Measurements from ENCODE around the gene SCN8A.
"Not testable (repeated sequence)": the region's sequence is repeated elsewhere in the genome, so short reads cannot be mapped to it uniquely, and the experiment has no call there.

SCN8A gene

DNA sequence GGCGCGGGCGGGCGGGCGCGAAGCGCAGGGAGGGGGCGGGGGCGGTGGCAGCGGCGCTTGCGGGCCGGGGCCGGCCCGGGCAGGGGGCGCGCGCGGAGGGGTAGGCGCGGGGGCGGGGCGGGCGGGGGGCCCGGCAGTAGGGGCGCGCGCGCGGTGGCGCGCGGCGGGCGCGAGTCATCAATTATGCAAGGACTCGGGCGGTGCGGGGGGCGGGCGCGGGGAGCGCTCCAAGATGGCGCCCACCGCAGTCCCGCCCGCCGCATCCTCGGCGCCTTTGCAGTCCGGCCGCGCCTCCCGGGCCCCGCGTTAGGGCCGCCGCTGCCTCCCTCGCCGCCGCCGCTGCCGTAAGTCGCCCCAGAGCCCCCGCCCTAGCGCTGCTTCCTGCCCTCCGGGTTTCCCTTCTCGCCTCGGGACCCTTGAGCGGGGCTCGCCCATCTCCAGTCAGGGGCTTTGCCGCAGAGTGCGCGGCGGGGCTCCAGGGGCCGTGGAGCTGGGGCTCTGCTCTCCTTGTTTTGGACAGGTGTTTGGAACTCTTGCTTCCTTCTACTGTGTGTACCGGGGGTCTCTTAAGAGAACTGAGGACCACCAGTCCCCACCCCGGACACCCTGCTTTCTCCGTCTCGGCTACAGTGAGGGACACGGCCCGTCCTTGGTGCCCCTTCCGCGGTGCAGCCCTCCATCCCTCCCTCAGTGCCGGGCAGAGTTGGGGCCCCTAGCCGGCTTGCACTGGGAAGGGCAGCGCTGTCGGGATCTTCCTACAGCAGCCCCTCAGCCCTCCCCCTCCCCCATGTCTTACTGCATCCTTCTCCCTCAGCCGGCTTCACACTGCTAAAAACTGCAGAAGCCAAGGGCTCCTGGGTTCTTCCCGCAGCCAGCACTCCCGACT lies at the start of gene SCN8A:
SCN8A (plus strand) TSS at position 218 of the 886 bp plus-strand sequence. CDS start 71,585 bp downstream, outside the sequence.
- DNase-seq (ENCODE audit: low read depth in 2 of 2) = peak; percentile 10 to 39

DNA sequence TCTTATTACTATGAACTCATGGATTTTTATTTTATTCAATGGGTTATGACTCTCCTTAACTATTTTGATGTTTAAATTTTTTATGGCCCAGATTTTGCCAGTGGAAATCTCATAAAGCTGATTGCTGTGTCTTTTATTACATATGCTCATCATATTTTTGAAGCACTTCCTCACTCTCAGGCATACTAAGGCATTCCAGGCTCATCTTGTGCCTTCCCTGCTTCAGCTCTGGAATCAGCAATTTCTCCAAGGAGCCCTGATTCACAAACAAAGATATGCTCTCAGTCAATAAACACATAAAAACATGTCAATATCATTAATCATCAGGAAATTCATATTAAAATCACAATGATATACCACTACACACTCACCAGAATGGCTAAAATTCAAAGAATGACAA lies 44.9 kb upstream of the SCN8A start:
- DNase-seq (ENCODE audit: low read depth in 2 of 2) = no peak

DNA sequence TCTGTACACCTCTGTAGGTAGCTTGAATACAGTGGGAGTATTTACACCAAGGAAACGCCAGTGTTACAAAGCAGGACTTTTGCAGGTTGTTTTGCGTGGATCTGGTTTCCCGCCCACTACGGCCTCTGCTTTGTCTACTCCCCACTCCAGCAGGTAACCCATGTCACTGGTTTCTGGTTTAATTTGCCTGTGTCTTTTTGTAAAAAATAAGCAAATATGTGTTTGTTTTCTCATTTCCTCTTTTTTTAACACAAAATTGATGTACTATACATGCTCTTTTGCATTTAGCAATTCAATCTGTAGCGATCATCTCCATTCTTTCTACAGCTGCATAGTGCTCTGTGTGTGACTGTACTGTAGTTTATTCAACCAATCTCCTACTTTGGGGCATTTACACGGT lies 43.4 kb upstream of the SCN8A start:
- DNase-seq (ENCODE audit: low read depth in 2 of 2) = no peak

DNA sequence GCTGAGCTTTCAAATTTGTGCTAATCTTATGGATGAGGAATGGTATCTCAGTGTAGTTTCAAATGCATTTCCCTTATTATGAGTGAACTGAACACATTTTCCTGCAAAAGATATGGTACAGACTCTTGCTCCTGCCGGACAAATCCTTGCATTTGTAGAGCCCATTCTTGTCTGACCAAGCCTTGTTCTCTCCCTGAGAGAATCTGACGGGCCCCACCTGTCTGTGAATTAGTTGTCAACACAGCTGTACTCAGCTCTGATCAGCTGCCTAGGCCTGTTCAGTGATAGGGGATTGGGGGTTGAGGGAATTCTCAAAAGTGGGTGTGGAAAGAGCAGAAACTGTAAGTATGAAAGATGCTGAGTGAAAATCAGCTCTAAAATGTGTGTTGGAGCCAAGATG lies 42.8 kb upstream of the SCN8A start:
- no peak for DNase-seq (ENCODE audit: low read depth in 2 of 2)

DNA sequence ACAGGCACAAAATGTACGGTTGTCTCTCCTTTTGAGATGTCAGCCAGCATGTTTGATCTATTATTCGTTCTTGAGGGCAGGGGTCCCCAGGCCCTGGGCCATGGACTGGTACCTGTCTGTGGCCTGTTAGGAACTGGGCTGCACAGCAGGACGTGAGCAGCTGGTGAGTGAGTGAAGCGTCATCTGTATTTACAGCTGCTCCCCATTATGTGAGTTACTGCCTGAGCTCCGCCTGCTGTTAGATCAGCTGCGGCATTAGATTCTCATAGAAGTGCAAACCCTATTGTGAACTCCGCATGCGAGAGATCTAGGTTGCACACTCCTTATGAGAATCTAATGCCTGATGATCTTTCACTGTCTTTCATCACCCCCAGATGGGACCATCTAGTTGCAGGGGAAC lies 41.4 kb upstream of the SCN8A start:
- no peak for DNase-seq (ENCODE audit: low read depth in 2 of 2)

DNA sequence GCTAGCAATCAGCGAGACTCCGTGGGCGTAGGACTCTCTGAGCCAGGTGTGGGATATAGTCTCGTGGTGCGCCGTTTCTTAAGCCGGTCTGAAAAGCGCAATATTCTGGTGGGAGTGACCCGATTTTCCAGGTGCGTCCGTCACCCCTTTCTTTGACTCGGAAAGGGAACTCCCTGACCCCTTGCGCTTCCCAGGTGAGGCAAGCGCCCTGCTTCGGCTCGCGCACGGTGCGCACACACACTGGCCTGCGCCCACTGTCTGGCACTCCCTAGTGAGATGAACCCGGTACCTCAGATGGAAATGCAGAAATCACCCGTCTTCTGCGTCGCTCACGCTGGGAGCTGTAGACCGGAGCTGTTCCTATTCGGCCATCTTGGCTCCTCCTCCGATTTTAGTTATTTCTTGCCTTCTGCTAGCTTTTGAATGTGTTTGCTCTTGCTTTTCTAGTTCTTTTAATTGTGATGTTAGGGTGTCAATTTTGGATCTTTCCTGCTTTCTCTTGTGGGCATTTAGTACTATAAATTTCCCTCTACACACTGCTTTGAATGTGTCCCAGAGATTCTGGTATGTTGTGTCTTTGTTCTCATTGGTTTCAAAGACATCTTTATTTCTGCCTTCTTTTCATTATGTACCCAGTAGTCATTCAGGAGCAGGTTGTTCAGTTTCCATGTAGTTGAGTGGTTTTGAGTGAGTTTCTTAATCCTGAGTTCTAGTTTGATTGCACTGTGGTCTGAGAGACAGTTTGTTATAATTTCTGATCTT lies 22.6 kb upstream of the SCN8A start:
- DNase-seq (ENCODE audit: low read depth in 2 of 2) = not testable (repeated sequence)

DNA sequence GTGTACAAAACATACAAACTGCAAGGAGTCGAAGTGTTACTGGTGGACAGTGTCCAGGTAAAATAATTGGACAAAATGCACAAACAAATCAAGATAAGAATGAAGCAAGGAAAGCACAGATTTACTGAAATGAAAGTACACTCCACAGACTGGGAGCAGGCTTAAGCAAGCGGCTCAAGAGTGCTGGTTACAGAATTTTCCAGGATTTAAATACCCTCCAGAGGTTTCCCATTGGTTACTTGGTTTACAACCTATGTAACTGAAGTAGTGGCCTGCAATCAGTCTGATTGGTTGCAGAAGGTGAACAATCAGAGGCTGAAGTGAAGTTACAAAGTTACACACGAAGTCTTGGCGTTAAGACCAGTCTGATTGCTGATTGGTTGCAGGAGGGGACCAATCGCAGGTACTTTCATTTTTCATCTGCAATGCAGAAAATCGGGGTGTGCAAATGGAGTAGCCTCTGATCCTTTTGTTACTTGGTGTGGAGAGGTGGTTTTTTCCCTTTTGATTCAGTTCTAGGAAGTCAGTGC lies 11.6 kb upstream of the SCN8A start:
- DNase-seq (ENCODE audit: low read depth in 2 of 2) = no peak

DNA sequence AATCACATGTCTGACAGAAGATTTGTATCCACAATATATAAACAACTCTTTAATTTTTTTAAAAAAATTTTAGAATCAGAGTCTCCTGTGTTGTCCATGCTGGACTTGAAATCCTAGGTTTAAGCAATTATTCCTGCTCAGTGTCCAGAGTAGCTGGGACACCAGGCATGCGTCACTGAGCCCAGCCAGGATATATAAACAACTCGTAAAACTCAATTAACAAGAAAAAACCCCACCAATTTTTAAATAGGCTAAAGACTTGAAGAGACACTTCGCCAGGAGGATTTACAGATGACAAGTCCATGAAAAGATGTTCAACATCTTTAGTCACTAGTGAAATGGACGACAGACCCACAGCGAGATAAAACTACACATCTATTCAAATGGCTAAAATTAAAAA lies 2.0 kb upstream of the SCN8A start:
- DNase-seq (ENCODE audit: low read depth in 2 of 2) = no peak

DNA sequence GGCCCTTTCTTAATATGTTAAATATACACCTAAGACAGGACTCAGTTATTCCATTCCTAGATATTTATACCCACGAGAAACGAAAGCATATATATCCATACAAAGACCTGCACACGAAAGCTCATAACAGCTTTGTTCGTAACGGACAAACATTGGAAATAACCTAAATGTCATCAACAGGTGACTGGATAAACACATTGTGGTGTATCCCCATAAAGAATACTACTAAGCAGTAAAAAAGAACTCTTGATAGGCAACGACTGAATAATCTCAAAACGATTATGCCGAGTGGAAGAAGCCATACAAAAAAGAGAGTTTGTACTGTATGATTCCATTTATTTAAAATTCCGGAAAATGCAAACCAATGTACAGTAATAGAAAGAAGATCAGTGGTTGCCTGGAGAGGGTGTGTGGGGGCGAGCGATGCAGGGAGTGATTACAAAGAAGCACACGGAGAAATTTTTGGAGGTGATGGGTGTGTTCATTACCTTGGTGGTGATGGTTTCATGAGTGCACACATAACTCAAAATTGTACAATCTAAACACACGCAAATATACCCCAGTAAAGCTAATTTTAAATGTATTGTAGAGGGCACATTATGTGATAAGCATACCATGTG lies 1.4 kb upstream of the SCN8A start:
- no peak for DNase-seq (ENCODE audit: low read depth in 2 of 2)

DNA sequence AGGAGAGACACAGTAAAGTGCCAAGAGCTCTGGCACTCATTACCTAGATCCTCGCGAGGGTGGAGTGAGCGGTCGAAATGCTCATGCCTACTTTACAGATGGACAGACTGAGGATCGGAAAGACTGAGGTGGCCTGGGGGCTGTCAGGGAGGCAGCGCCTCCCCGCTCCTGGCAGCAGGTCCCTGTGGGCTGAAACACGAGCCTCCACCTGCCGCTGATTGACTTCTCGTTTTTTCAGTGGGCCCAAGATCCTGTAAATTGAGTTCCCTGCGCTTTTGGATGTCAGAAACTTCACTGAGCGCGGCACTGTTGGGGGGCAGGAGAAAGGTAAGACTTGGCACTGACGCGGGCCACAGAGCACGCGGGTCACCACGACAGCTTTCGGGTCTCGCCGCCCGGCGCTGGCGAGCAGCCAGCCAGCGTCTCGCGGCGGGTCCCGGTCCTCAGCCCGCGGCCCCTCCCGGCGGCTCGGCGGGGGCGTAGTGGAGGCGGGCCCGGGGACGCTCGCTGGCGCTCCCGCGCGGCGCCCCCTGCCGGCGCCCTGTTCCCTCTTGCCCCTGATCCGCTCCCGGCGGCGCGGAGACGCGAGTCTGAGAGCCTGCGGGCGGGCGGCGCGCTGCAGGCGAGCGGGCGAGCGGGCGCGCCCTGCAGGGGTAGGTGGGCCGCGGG lies 552 bp upstream of the SCN8A start:
- DNase-seq (ENCODE audit: low read depth in 2 of 2) = peak; percentile 39 to 56

DNA sequence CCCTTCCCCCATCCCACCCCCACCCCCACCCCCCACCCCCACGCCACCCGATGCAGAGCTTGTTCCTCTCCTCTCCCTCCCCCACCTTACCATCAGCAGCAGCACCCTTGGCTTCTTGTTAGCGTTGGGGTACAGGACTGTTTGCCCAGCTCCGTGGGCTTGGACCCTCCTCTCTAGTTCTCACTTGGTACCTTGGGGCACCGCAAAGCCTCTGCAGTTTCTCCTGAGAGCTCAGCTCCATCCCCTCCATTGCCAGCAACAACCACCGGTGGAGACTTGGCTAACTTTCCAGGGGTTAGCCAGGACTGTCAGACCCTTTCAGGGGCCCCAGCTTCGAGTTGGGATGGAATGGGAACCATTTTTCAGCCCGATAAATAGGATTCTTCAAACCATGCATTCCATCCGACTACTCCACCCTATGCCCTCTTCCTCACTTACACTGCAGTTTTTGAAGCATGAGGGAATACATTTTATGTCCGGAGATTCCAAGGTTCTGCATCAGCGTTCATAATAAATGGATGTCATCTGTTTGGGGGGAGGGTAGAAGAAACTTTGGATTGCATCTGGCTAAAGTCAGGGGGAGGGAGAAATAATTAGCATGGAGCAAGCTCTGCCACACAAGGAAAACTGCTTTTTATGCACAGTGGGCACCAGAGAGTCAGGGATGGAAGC lies 1.1 kb downstream of the SCN8A start:
- DNase-seq (ENCODE audit: low read depth in 2 of 2) = no peak

DNA sequence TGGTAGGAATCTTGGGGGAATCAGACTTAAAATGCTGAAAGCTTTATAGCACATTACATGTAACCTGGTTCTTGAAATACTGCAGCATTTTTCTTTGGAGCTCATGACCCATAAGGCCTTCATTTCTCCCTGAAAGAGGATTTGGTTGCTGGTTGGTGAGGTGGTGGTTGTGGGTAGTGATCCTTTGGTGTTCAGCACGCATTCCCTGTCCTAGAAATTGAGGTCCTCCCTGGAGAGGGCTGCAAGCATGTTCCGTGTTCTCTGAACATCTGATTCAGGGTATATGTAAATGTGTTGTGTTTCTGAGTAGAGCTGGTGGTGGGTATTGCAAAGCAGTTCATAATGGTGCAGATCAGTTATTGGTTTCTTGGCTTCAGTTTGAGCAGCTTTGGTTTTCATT lies 2.0 kb downstream of the SCN8A start:
- no peak for DNase-seq (ENCODE audit: low read depth in 2 of 2)

DNA sequence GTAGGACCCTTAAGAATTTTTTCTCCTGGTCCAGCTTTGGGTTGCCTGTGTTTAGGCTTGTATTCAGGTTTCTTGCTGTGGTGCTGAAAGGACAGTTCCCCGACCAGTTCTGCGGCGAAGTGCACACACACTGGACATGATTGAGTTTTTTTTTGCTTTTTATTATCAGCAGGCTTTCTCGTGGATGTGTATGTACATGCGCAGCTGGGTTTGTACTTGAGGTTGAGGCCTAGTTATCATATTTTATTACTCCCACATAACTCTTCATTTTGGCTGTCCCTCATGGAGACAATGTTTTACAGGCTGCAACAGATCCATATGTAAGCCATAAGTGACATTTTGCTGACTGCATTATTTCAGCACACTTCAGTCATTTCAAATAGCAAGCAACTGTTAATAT lies 2.5 kb downstream of the SCN8A start:
- DNase-seq (ENCODE audit: low read depth in 2 of 2) = no peak

DNA sequence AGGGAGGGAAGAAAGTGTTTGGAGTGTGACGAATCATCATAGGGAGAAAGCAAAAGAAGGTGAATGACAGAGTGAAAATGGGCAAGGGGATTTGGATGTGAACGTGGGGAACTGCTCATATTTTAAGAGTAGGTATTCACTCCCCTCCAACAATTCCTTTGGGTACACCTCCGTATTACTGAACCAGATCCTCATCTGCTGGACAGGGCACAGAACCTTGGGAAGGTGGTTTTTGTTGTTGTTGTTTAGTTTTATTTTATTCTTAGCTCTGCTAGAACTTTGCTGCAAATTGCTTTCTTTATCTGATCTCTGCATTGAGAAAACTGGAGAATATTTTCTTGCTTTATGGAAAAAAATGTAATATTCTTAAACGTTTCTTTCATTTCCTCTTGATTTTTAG lies 7.1 kb downstream of the SCN8A start:
- no peak for DNase-seq (ENCODE audit: low read depth in 2 of 2)

DNA sequence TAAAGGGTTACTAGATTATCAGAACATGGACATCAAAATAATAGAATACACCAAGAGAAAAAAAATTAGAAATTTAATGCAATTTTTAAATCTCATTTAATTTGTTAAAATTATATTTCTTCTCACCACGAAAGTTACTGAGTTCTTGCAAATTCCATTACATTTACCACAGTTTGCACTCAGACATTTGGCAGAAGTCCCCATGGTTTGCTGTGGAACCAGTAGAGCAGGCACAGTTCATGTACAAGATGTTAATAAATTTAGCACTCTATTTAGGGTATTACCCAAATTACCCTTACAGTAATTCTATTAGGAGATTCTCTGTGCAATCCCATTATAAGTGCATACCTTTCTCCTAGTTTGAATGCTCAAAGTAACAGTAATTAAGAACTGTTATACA lies 9.7 kb downstream of the SCN8A start:
- DNase-seq (ENCODE audit: low read depth in 2 of 2) = no peak

DNA sequence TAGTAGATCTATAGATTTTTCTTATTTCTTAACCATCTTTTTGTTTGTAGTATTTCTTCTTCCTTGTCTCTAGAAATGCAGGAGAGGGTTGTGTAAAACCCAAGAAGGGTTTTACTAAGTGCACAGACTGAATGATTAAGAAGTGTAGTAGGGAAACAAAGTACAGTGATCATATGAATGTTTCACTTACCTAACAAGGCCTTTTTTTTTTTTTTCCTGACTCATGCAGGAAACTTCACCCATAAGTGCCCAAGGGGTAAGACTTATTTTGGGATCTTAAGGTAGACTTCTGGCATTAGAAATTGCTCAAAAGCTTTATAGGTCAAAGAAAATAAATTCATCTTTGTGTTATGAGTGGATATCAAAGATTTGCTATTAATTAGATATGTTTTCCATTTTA lies 10.2 kb downstream of the SCN8A start:
- DNase-seq (ENCODE audit: low read depth in 2 of 2) = no peak

DNA sequence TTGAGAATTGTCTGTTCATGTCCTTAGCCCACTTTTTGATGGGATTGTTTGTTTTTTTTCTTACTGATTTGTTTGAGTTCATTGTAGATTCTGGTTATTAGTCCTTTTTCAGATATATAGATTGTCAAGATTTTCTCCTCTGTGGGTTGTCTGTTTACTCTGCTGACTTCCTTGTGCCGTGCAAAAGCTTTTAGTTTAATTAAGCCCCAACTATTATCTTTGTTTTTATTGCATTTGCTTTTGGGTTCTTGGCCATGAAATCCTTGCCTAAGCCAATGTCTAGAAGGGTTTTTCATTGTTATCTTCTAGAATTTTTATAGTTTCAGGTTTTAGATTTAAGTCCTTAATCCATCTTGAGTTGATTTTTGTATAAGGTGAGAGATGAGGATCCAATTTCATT lies 14.9 kb downstream of the SCN8A start:
- not testable (repeated sequence) for DNase-seq (ENCODE audit: low read depth in 2 of 2)

DNA sequence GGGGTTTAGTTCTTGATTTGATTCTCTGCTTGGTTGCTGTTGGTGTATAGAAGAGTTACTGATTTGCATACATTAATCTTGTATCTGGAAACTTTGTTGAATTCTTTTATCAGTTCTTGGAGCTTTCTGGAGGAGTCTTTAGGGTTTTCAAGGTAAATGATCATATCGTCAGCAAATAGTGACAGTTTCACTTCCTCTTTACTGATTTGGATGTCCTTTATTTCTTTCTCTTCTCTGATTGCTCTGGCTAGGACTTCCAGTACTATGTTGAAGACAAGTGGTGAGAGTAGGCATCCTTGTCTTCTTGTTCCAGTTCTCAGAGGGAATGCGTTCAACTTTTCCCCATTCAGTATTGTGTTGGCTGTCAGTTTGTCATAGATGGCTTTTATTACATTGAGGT lies 16.2 kb downstream of the SCN8A start:
- not testable (repeated sequence) for DNase-seq (ENCODE audit: low read depth in 2 of 2)

DNA sequence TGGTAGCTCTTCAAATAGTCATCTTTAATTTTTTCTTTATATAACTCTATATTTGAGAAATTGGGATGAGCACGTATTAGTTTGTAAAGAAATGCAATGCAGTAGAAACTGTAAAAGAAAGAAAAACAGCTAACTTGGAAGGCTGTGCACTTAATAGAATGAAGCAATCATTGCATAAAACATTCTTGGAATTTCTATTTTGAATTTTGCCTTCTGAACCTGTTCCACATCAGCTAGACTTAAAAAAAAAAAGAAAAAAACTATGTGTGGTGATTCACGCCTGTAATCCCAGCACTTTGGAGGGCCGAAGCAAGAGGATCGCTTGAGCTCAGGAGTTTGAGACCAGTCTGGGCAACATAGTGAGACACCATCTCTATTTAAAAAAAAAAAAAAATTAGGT lies 29.4 kb downstream of the SCN8A start:
- DNase-seq (ENCODE audit: low read depth in 2 of 2) = no peak

DNA sequence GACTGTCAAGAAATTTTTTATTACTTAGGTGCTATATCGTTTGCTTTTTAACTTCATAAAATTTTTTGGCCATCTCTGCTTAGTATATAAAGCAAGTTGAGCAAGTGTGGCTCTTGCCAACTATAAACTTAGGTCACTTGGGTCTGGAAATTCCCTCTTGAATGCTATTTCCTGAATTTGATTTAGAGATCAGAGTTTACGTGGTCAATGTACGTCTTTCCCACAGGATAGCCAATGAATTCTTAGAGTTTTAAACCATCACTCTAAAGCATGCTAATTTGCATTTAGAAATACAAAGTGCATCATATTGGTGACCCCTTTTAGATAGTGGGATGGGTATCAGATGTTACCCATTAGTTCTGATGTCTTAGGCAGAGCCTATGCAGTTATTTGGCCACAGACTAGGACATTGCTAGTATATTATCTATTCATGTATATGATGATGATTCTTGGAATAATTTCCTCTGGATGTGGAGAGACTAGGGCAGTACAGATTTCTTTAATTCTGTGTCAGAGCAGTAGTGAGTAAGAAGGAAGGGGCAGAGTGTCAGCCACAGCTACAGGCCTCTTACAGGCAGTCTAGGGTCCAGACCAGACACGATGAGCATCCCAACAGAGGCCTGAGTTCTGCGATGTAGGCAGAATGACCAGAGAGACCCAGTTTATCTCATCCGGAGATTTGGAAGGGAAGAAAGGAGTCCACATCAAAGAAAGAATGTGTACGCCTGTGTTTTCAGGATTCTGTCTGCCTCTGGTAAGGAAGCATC lies 30.3 kb downstream of the SCN8A start:
- DNase-seq (ENCODE audit: low read depth in 2 of 2) = no peak

All from stimulated activated CD8-positive, alpha-beta memory T cell treated with anti-CD3 and anti-CD28 coated beads, Interleukin-15, amount 100 ng/mL, for 4 hours (primary cell).